Endothelial cell of umbilical vein (primary cell): ENCODE results near the gene MAGI3.

Experiments used
- EZH2 ChIP-seq: IDR thresholded peaks from 2 replicates; pipeline ENCODE4 v1.6.1; 2012; ENCODE audit warnings: borderline replicate concordance, low read depth, mild to moderate bottlenecking, moderate library complexity, low read length, inconsistent platforms; ENCODE audit not compliant: severe bottlenecking
- POLR2A ChIP-seq: IDR thresholded peaks from 2 replicates; pipeline ENCODE4 v1.6.1; 2012; ENCODE audit warnings: low read depth, mild to moderate bottlenecking, control low read depth, low read length
- POLR2AphosphoS5 ChIP-seq: IDR thresholded peaks from 2 replicates; pipeline ENCODE4 v1.6.1; 2012; ENCODE audit warnings: low read depth, mild to moderate bottlenecking, control low read depth, low read length, moderate library complexity; ENCODE audit not compliant: insufficient read depth
- TF ChIP-seq, protein P1 (sequence below), 2 donors: IDR thresholded peaks; 1 replicate in 1 of 2; 2 replicates in 1 of 2; pipeline ENCODE4 v1.5.1; 2011; ENCODE audit warnings: low read length in 2 of 2, mild to moderate bottlenecking in 2 of 2, moderate library complexity in 2 of 2, control low read depth in 1 of 2, inconsistent platforms in 1 of 2, low read depth in 1 of 2; ENCODE audit not compliant: insufficient read depth in 1 of 2; ENCODE audit errors: extremely low read depth in 1 of 2

- TF ChIP-seq, protein P1, sequence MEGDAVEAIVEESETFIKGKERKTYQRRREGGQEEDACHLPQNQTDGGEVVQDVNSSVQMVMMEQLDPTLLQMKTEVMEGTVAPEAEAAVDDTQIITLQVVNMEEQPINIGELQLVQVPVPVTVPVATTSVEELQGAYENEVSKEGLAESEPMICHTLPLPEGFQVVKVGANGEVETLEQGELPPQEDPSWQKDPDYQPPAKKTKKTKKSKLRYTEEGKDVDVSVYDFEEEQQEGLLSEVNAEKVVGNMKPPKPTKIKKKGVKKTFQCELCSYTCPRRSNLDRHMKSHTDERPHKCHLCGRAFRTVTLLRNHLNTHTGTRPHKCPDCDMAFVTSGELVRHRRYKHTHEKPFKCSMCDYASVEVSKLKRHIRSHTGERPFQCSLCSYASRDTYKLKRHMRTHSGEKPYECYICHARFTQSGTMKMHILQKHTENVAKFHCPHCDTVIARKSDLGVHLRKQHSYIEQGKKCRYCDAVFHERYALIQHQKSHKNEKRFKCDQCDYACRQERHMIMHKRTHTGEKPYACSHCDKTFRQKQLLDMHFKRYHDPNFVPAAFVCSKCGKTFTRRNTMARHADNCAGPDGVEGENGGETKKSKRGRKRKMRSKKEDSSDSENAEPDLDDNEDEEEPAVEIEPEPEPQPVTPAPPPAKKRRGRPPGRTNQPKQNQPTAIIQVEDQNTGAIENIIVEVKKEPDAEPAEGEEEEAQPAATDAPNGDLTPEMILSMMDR (IDR thresholded peaks at IDR 0.05; ENCODE audit: extremely low read depth in 1 of 2, insufficient read depth in 1 of 2, low read depth in 1 of 2, low read length in 2 of 2): no peak
- no peak for TF ChIP-seq POLR2A
- TF ChIP-seq POLR2AphosphoS5: no peak
- TF ChIP-seq EZH2: no peak
Measured at GRCh38 chr1:113660088-113660487, 269.8 kb downstream of the MAGI3 start.
